OCI-M2 (cell line): ENCODE data around the gene CSTPP1.

Source experiments
- DNase-seq: peaks from one replicate; lab custom pipeline; 2025; ENCODE audit not compliant: unreplicated experiment; lab: John Stamatoyannopoulos, UW

The CSTPP1 gene

GRCh38 chr11:47155879-47156278 lies 219.3 kb downstream of the CSTPP1 start:
- no peak for DNase-seq

- no peak for DNase-seq
Measured at GRCh38 chr11:47156333-47156732, 219.8 kb downstream of the CSTPP1 start.

- no peak for DNase-seq
Measured at GRCh38 chr11:47156951-47157350, 220.4 kb downstream of the CSTPP1 start.

GRCh38 chr11:47157805-47158204 lies 221.2 kb downstream of the CSTPP1 start:
- DNase-seq, result no peak

- DNase-seq, result no peak
Measured at GRCh38 chr11:47158242-47158641, 221.7 kb downstream of the CSTPP1 start.

- no peak for DNase-seq
Measured at GRCh38 chr11:47160753-47161133, 224.2 kb downstream of the CSTPP1 start.

GRCh38 chr11:47161134-47161854 lies 224.7 kb downstream of the CSTPP1 start:
- DNase-seq, result no peak

- DNase-seq, result no peak
Measured at GRCh38 chr11:47161890-47162289, 225.3 kb downstream of the CSTPP1 start.

GRCh38 chr11:47162426-47162825 lies 225.9 kb downstream of the CSTPP1 start:
- DNase-seq, result no peak

- DNase-seq, result no peak
Measured at GRCh38 chr11:47163193-47163592, 226.6 kb downstream of the CSTPP1 start.

GRCh38 chr11:47163898-47164297 lies 227.3 kb downstream of the CSTPP1 start:
- DNase-seq, result no peak

- DNase-seq, result no peak
Measured at GRCh38 chr11:47164321-47164720, 227.8 kb downstream of the CSTPP1 start.

GRCh38 chr11:47165253-47165840 lies 228.8 kb downstream of the CSTPP1 start:
- DNase-seq, result no peak

GRCh38 chr11:47166368-47166767 lies 229.8 kb downstream of the CSTPP1 start:
- DNase-seq, result no peak

- no peak for DNase-seq
Measured at GRCh38 chr11:47171061-47171838, 234.7 kb downstream of the CSTPP1 start.

GRCh38 chr11:47171856-47172255 lies 235.3 kb downstream of the CSTPP1 start:
- DNase-seq, result no peak

- no peak for DNase-seq
Measured at GRCh38 chr11:47172740-47173336, 236.3 kb downstream of the CSTPP1 start.

- DNase-seq, result no peak
Measured at GRCh38 chr11:47175746-47176327, 239.3 kb downstream of the CSTPP1 start.

- DNase-seq, result peak; percentile 53
Measured at GRCh38 chr11:47176328-47177228, 240.0 kb downstream of the CSTPP1 start, which contains the start of gene ARFGAP2. TSS of gene ARFGAP2 (minus strand) at chr11:47176879. CDS start at chr11:47176853, 26 bp downstream.

- no peak for DNase-seq
Measured at GRCh38 chr11:47177229-47177845, 240.8 kb downstream of the CSTPP1 start.
